ENCODE measurements around the gene PTBP1.
"Not testable (repeated sequence)": the region's sequence is repeated elsewhere in the genome, so short reads cannot be mapped to it uniquely, and the experiment has no call there.

Gene PTBP1

DNA sequence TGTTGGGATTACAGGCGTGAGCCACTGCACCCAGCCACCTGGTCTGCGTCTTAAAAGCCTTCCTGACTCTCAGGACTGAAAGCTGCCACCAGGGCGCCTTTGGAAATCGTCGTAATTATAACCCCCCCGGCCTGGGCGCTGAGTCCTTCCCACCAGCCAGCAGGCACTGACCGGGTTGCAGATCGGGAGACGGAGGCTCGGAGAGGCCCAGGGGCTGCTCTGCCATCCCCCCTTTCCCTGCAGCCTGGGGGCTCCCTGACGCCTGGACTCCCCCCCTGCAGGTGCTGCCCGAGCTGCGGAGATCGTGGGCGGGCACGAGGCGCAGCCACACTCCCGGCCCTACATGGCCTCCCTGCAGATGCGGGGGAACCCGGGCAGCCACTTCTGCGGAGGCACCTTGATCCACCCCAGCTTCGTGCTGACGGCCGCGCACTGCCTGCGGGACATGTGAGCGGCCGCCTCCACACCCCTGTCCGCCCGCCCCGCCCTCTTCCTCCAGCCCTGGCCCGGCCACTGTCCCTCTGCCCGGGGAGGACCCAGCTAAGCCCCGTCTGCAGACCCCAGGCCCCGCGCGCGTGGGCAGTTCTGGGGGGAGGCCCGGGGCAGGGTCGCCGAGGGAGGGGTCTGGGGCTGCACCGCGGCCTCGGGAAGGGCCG lies 46.1 kb downstream of the PTBP1 start:
- DNase-seq (ENCODE audit: extremely low read depth, low read depth) = no peak
- H3K4me3 ChIP-seq (replicated peaks; ENCODE audit: low read depth, low read length) = no peak overlapping the region
- no peak for TF ChIP-seq CTCF (IDR thresholded peaks at IDR 0.05; ENCODE audit: low read depth, low read length, missing control alignments)

GRCh38 chr19:843836-844545 lies 46.7 kb downstream of the PTBP1 start:
- no peak for DNase-seq (ENCODE audit: extremely low read depth, low read depth)
- H3K4me3 ChIP-seq (replicated peaks; ENCODE audit: low read depth, low read length) = no peak overlapping the region
- no peak for TF ChIP-seq CTCF (IDR thresholded peaks at IDR 0.05; ENCODE audit: low read depth, low read length, missing control alignments)

- no peak for TF ChIP-seq CTCF (IDR thresholded peaks at IDR 0.05; ENCODE audit: low read depth, low read length, missing control alignments)
- H3K4me3 ChIP-seq (replicated peaks; ENCODE audit: low read depth, low read length) = no peak overlapping the region
- no peak for DNase-seq (ENCODE audit: extremely low read depth, low read depth)
Observed at GRCh38 chr19:844546-844971, 47.3 kb downstream of the PTBP1 start.

GRCh38 chr19:845707-846521 lies 48.7 kb downstream of the PTBP1 start:
- no peak for DNase-seq (ENCODE audit: extremely low read depth, low read depth)
- H3K4me3 ChIP-seq (replicated peaks; ENCODE audit: low read depth, low read length) = no peak overlapping the region
- TF ChIP-seq CTCF (IDR thresholded peaks at IDR 0.05; ENCODE audit: low read depth, low read length, missing control alignments) = no peak

- no peak overlapping the region for H3K4me3 ChIP-seq (replicated peaks; ENCODE audit: low read depth, low read length)
- no peak for DNase-seq (ENCODE audit: extremely low read depth, low read depth)
- TF ChIP-seq CTCF (IDR thresholded peaks at IDR 0.05; ENCODE audit: low read depth, low read length, missing control alignments) = no peak
Observed at GRCh38 chr19:848386-848921, 51.2 kb downstream of the PTBP1 start.

GRCh38 chr19:849195-849594 lies 51.9 kb downstream of the PTBP1 start:
- H3K4me3 ChIP-seq (replicated peaks; ENCODE audit: low read depth, low read length); DNase-seq (ENCODE audit: extremely low read depth, low read depth): not testable (repeated sequence)
